ENCODE measurements around the gene KDM2A. TPM values are rescaled to one million over a fixed set of nuclear protein-coding genes. Genes with fewer than 3 reads are reported as not detected.
"Not testable (repeated sequence)": the region's sequence is repeated elsewhere in the genome, so short reads cannot be mapped to it uniquely, and the experiment has no call there.

Gene KDM2A
- total RNA-seq, 2 donors from 2014 or later, result 50.3 to 97.6 TPM

- Histone ChIP-seq H3K27me3 (replicated peaks; ENCODE audit: insufficient read depth) (no peaks in the 10 kb centered on the region), H3K27ac (no peak overlapping the region), H3K36me3 (no peaks in the 10 kb centered on the region), H3K4me3 (no peak overlapping the region), H3K9me3 (no peaks in the 10 kb centered on the region), H3K4me1 (replicated peaks) (no peaks in the 10 kb centered on the region)
- WGBS, result 57% methylated on average over 1 of the region's 1 CpG
- DNase-seq (ENCODE audit: low spot score), result no peak
- intact Hi-C loops (cut with DNase I), result loop anchor here (10.0 kb wide), 1 partner anchor 83 kb away; no protein-coding TSS in a partner anchor
- TF ChIP-seq, protein P1, sequence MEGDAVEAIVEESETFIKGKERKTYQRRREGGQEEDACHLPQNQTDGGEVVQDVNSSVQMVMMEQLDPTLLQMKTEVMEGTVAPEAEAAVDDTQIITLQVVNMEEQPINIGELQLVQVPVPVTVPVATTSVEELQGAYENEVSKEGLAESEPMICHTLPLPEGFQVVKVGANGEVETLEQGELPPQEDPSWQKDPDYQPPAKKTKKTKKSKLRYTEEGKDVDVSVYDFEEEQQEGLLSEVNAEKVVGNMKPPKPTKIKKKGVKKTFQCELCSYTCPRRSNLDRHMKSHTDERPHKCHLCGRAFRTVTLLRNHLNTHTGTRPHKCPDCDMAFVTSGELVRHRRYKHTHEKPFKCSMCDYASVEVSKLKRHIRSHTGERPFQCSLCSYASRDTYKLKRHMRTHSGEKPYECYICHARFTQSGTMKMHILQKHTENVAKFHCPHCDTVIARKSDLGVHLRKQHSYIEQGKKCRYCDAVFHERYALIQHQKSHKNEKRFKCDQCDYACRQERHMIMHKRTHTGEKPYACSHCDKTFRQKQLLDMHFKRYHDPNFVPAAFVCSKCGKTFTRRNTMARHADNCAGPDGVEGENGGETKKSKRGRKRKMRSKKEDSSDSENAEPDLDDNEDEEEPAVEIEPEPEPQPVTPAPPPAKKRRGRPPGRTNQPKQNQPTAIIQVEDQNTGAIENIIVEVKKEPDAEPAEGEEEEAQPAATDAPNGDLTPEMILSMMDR (IDR thresholded peaks at IDR 0.05), result no peak
- TF ChIP-seq POLR2AphosphoS5 (IDR thresholded peaks at IDR 0.05) (no peak), POLR2A (IDR thresholded peaks at IDR 0.05) (no peak)
These were observed 48.7 kb downstream of the KDM2A start for GRCh38 chr11:67167719-67168118.

DNA sequence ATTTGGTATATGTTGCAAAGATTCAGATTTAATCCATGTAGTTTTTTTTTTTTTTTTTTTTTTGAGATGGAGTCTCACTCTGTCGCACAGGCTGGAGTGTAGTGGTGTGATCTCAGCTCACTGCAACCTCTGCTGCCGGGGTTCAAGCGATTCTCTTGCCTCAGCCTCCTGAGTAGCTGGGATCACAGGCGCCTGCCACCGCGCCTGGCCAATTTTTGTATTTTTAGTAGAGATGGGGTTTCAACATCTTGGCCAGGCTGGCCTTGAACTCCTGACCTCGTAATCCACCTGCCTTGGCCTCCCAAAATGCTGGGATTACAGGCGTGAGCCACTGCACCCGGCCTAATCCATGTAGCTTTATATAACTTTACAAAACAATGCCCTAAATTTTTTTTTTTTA lies 49.8 kb downstream of the KDM2A start:
- H3K27ac ChIP-seq; H3K27me3 ChIP-seq (replicated peaks; ENCODE audit: insufficient read depth); H3K4me3 ChIP-seq; DNase-seq (ENCODE audit: low spot score); H3K9me3 ChIP-seq; H3K36me3 ChIP-seq; H3K4me1 ChIP-seq (replicated peaks): not testable (repeated sequence)
- 79% methylated on average over 9 of the region's 9 CpGs for WGBS
- intact Hi-C loops (cut with DNase I), result loop anchor here (10.0 kb wide), 1 partner anchor 84 kb away; no protein-coding TSS in a partner anchor

GRCh38 chr11:67174311-67174710 lies 55.2 kb downstream of the KDM2A start:
- no peak overlapping the region for H3K27ac ChIP-seq
- intact Hi-C loops (cut with DNase I), result no loop called here
- no peak overlapping the region for H3K4me3 ChIP-seq
- no peak for DNase-seq (ENCODE audit: low spot score)
- H3K36me3 ChIP-seq, result no peaks in the 10 kb centered on the region
- 79% methylated on average over 1 of the region's 1 CpG for WGBS
- TF ChIP-seq POLR2A (IDR thresholded peaks at IDR 0.05), result no peak
- TF ChIP-seq POLR2AphosphoS5 (IDR thresholded peaks at IDR 0.05), result no peak
- TF ChIP-seq, protein P1 (IDR thresholded peaks at IDR 0.05), result no peak
- H3K4me1 ChIP-seq (replicated peaks), result no peaks in the 10 kb centered on the region
- no peaks in the 10 kb centered on the region for H3K9me3 ChIP-seq
- H3K27me3 ChIP-seq (replicated peaks; ENCODE audit: insufficient read depth), result no peaks in the 10 kb centered on the region

- no peak for DNase-seq (ENCODE audit: low spot score)
- no peak overlapping the region for H3K4me3 ChIP-seq
- WGBS, result 89% methylated on average over 9 of the region's 9 CpGs
- no peaks in the 10 kb centered on the region for H3K9me3 ChIP-seq
- H3K27ac ChIP-seq, result no peak overlapping the region
- H3K36me3 ChIP-seq, result no peaks in the 10 kb centered on the region
- no peaks in the 10 kb centered on the region for H3K4me1 ChIP-seq (replicated peaks)
- TF ChIP-seq POLR2AphosphoS5 (IDR thresholded peaks at IDR 0.05) (no peak), POLR2A (IDR thresholded peaks at IDR 0.05) (no peak)
- TF ChIP-seq, protein P1 (IDR thresholded peaks at IDR 0.05), result no peak
- intact Hi-C loops (cut with DNase I), result no loop called here
- H3K27me3 ChIP-seq (replicated peaks; ENCODE audit: insufficient read depth), result no peaks in the 10 kb centered on the region
These were observed 58.6 kb downstream of the KDM2A start for GRCh38 chr11:67177399-67178281.

DNA sequence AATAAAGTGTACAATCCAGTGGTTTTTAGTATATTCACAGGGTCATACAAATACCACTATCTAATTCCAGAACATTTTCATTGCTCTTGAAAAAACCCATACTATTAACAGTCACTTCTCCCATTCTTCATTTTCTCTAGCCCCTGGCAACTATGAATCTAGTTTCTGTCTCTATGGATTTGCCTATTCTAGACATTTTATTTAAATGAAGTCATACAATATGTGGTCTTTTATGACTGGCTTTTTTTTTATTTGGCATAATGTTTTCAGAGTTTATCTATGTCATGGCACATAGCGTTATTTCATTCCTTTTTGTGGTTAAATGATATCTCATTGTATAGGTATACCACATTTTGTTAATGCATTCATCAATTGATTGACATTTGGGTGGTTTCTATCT lies 59.4 kb downstream of the KDM2A start:
- H3K36me3 ChIP-seq, result no peaks in the 10 kb centered on the region
- 89% methylated on average over 1 of the region's 1 CpG for WGBS
- H3K9me3 ChIP-seq, result no peaks in the 10 kb centered on the region
- DNase-seq (ENCODE audit: low spot score), result no peak
- H3K27ac ChIP-seq, result no peak overlapping the region
- H3K4me1 ChIP-seq (replicated peaks), result no peaks in the 10 kb centered on the region
- TF ChIP-seq POLR2AphosphoS5 (IDR thresholded peaks at IDR 0.05), result no peak
- no peak for TF ChIP-seq POLR2A (IDR thresholded peaks at IDR 0.05)
- TF ChIP-seq, protein P1 (IDR thresholded peaks at IDR 0.05), result no peak
- intact Hi-C loops (cut with DNase I), result no loop called here
- no peaks in the 10 kb centered on the region for H3K27me3 ChIP-seq (replicated peaks; ENCODE audit: insufficient read depth)
- H3K4me3 ChIP-seq, result no peak overlapping the region

All from prostate gland (tissue), 2 donors.